ENCODE data around the gene SPON2. TPM values are rescaled to one million over a fixed set of nuclear protein-coding genes. Genes with fewer than 3 reads are reported as not detected.

Gene SPON2
- total RNA-seq, result 23.7 and 27.6 TPM in 2 replicates

GRCh38 chr4:1172228-1172851 is at the start of gene SPON2:
Gene SPON2 (minus strand): TSS chr4:1172583.

Small RNA genes lying within 50 kb of the gene (small RNA-seq; reads per million reads assigned to genes)
- not detected for gene RF00554

Other genes with a start within 250 kb of the SPON2 start
- gene GAK, start 240.3 kb downstream of the SPON2 start, total RNA-seq, result 41.3 and 44.2 TPM in 2 replicates
- gene TMEM175, start 240.1 kb downstream of the SPON2 start, total RNA-seq, result 9.6 and 11.1 TPM in 2 replicates
- gene DGKQ, start 199.0 kb downstream of the SPON2 start, total RNA-seq, result 7.7 and 8.0 TPM in 2 replicates
- 15.0 and 21.1 TPM in 2 replicates for gene IDUA, start 185.5 kb downstream of the SPON2 start, total RNA-seq
- gene SLC26A1, start 179.2 kb downstream of the SPON2 start, total RNA-seq, result 0.26 and 0.43 TPM in 2 replicates
- 58.7 and 68.5 TPM in 2 replicates for gene FGFRL1, start 161.0 kb downstream of the SPON2 start, total RNA-seq
- gene RNF212, start 59.0 kb downstream of the SPON2 start, total RNA-seq, result 9.2 and 9.5 TPM in 2 replicates
- 130 and 166 TPM in 2 replicates for gene CTBP1, start 76.5 kb upstream of the SPON2 start, total RNA-seq
- gene MAEA, start 117.3 kb upstream of the SPON2 start, total RNA-seq, result 50.6 and 54.3 TPM in 2 replicates
- 8.1 and 9.0 TPM in 2 replicates for gene UVSSA, start 174.6 kb upstream of the SPON2 start, total RNA-seq
- not detected in 2 replicates for gene NKX1-1, start 233.9 kb upstream of the SPON2 start, total RNA-seq

Data from articular chondrocyte of knee joint (primary cell).